DND-41 (cell line): ENCODE results near the gene WNT7B.

Source experiments
- ATAC-seq: fragments of 200-7000 bp; cut with Tn5 transposase; 3 replicates; pipeline ENCODE4 v1.9.1; 2021; ENCODE audit warnings: low read depth; ENCODE audit not compliant: insufficient read depth
- DNase-seq: peaks from one replicate; pipeline ENCODE4 v3.0.0-alpha.2; 2020
- H2AFZ ChIP-seq: 2 replicates; pipeline ENCODE4 v1.6.0; 2012; ENCODE audit warnings: low read depth, low read length
- H3K27ac ChIP-seq: 2 replicates; pipeline ENCODE4 v1.5.1; 2012; ENCODE audit warnings: low read length, inconsistent platforms
- H3K27me3 ChIP-seq: fragments of 200-600 bp; sonication (generic); 2 replicates; pipeline ENCODE4 v1.6.0; 2012; ENCODE audit warnings: low read length, mild to moderate bottlenecking, inconsistent platforms; ENCODE audit not compliant: insufficient read depth, poor library complexity
- H3K36me3 ChIP-seq: 2 replicates; pipeline ENCODE4 v1.5.1; 2012; ENCODE audit warnings: low read length, inconsistent platforms; ENCODE audit not compliant: insufficient read depth
- H3K4me1 ChIP-seq: 2 replicates; pipeline ENCODE4 v1.5.1; 2012; ENCODE audit warnings: mild to moderate bottlenecking, low read length; ENCODE audit not compliant: insufficient read depth
- H3K4me2 ChIP-seq: 2 replicates; pipeline ENCODE4 v1.6.0; 2012; ENCODE audit warnings: mild to moderate bottlenecking, moderate library complexity, low read length, inconsistent platforms; ENCODE audit not compliant: insufficient read depth
- H3K4me3 ChIP-seq, 2 experiments: fragments of 200-600 bp in 1 of 2; shearing (Covaris generic) in 1 of 2; 2 replicates each; pipeline ENCODE4 v1.5.1; 2012 to 2016; ENCODE audit warnings: inconsistent platforms in 2 of 2, low read length in 2 of 2, mild to moderate bottlenecking in 2 of 2, low read depth in 1 of 2, moderate library complexity in 1 of 2
- H3K79me2 ChIP-seq: 2 replicates; pipeline ENCODE4 v1.6.0; 2012; ENCODE audit warnings: low read length, inconsistent platforms; ENCODE audit not compliant: insufficient read depth
- H3K9ac ChIP-seq: 2 replicates; pipeline ENCODE4 v1.6.0; 2012; ENCODE audit warnings: low read depth, mild to moderate bottlenecking, inconsistent platforms, low read length, moderate library complexity
- H3K9me3 ChIP-seq: 2 replicates; pipeline ENCODE4 v1.5.1; 2012; ENCODE audit warnings: low read length, moderate library complexity, mild to moderate bottlenecking, inconsistent platforms; ENCODE audit not compliant: insufficient read depth, severe bottlenecking
- H4K20me1 ChIP-seq: 2 replicates; pipeline ENCODE4 v1.6.0; 2012; ENCODE audit warnings: low read length; ENCODE audit not compliant: insufficient read depth
- CTCF ChIP-seq: IDR thresholded peaks from 2 replicates; pipeline ENCODE4 v1.5.1; 2012; ENCODE audit warnings: borderline replicate concordance, low read length, moderate library complexity, mild to moderate bottlenecking; ENCODE audit not compliant: poor library complexity, severe bottlenecking; ENCODE audit errors: extremely low read depth
- EZH2 ChIP-seq: IDR thresholded peaks from 3 replicates; pipeline ENCODE4 v1.6.1; 2012; ENCODE audit warnings: borderline replicate concordance, low read depth, mild to moderate bottlenecking, moderate library complexity, low read length, inconsistent platforms; ENCODE audit not compliant: severe bottlenecking

WNT7B gene

GRCh38 chr22:46012182-46012880, 35.4 kb upstream of the WNT7B start:
- H3K27me3 ChIP-seq = no peaks in the 10 kb centered on the region
- peaks cover 24% of the 10 kb centered on the region for H3K4me1 ChIP-seq
- H3K9me3 ChIP-seq = peaks cover 4% of the 10 kb centered on the region
- H3K27ac ChIP-seq = peak overlapping the region; percentile 79; the same call in 1 of the 2 replicates
- no peak for ATAC-seq
- no peaks in the 10 kb centered on the region for H3K79me2 ChIP-seq
- no peaks in the 10 kb centered on the region for H3K36me3 ChIP-seq
- H3K9ac ChIP-seq = peak overlapping the region; percentile 83
- TF ChIP-seq CTCF = no peak
- TF ChIP-seq EZH2 = no peak
- H3K4me2 ChIP-seq = peak overlapping the region; percentile 83
- H3K4me3 ChIP-seq = peak overlapping the region in 1 of 2 experiments; percentile 67; a peak in 1 of 4 replicates
- no peak overlapping the region for H2AFZ ChIP-seq
- no peak for DNase-seq
- H4K20me1 ChIP-seq = no peaks in the 10 kb centered on the region

- Histone ChIP-seq H3K27me3 (no peaks in the 10 kb centered on the region), H3K9me3 (peaks cover 4% of the 10 kb centered on the region), H3K79me2 (no peaks in the 10 kb centered on the region), H3K4me3 (no peak overlapping the region), H3K36me3 (no peaks in the 10 kb centered on the region), H4K20me1 (no peaks in the 10 kb centered on the region), H3K9ac (no peak overlapping the region), H2AFZ (no peak overlapping the region), H3K4me2 (no peak overlapping the region), H3K27ac (no peak overlapping the region), H3K4me1 (peaks cover 24% of the 10 kb centered on the region)
- ATAC-seq = no peak
- TF ChIP-seq CTCF = no peak
- no peak for TF ChIP-seq EZH2
- no peak for DNase-seq
Observed at GRCh38 chr22:46011627-46012181, 34.7 kb upstream of the WNT7B start.

GRCh38 chr22:46010951-46011626, 34.1 kb upstream of the WNT7B start:
- no peak overlapping the region for H3K27ac ChIP-seq
- H3K36me3 ChIP-seq = no peaks in the 10 kb centered on the region
- H4K20me1 ChIP-seq = no peaks in the 10 kb centered on the region
- no peak overlapping the region for H3K4me2 ChIP-seq
- H3K4me1 ChIP-seq = peaks cover 30% of the 10 kb centered on the region
- TF ChIP-seq CTCF (no peak), EZH2 (no peak)
- H3K9me3 ChIP-seq = peaks cover 4% of the 10 kb centered on the region
- no peak for DNase-seq
- no peak overlapping the region for H3K4me3 ChIP-seq
- no peak overlapping the region for H3K9ac ChIP-seq
- H2AFZ ChIP-seq = no peak overlapping the region
- no peak for ATAC-seq
- H3K79me2 ChIP-seq = no peaks in the 10 kb centered on the region
- no peaks in the 10 kb centered on the region for H3K27me3 ChIP-seq
